Ishikawa (cell line): ENCODE data around the gene CSHL1.

Source experiments
- CEBPB ChIP-seq: IDR thresholded peaks from 2 replicates; pipeline ENCODE4 v1.6.1; 2012
- CREB1 ChIP-seq: IDR thresholded peaks from 2 replicates; pipeline ENCODE4 v1.6.1; 2012; ENCODE audit warnings: low read depth
- EGR1 ChIP-seq: IDR thresholded peaks from 2 replicates; pipeline ENCODE4 v1.6.1; 2012
- EP300 ChIP-seq: IDR thresholded peaks from 2 replicates; pipeline ENCODE4 v1.6.1; 2012; ENCODE audit warnings: borderline replicate concordance
- FOXM1 ChIP-seq: IDR thresholded peaks from 2 replicates; pipeline ENCODE4 v1.6.1; 2012; ENCODE audit warnings: low read depth, borderline replicate concordance
- MAX ChIP-seq: IDR thresholded peaks from 2 replicates; pipeline ENCODE4 v1.6.1; 2012
- NFIC ChIP-seq: IDR thresholded peaks from 2 replicates; pipeline ENCODE4 v1.6.1; 2012
- RAD21 ChIP-seq: IDR thresholded peaks from 2 replicates; pipeline ENCODE4 v1.6.1; 2012; ENCODE audit warnings: low read depth
- REST ChIP-seq: IDR thresholded peaks from 2 replicates; pipeline ENCODE4 v1.6.1; 2012; ENCODE audit warnings: low read depth, mild to moderate bottlenecking
- TAF1 ChIP-seq: IDR thresholded peaks from 2 replicates; pipeline ENCODE4 v1.6.1; 2012; ENCODE audit warnings: low read depth, mild to moderate bottlenecking
- TCF12 ChIP-seq: IDR thresholded peaks from 2 replicates; pipeline ENCODE4 v1.6.1; 2012; ENCODE audit warnings: low read depth
- TEAD4 ChIP-seq: IDR thresholded peaks from 2 replicates; pipeline ENCODE4 v1.6.1; 2012
- USF1 ChIP-seq: IDR thresholded peaks from 2 replicates; pipeline ENCODE4 v1.6.1; 2012
- YY1 ChIP-seq: IDR thresholded peaks from 2 replicates; pipeline ENCODE4 v1.6.1; 2012; ENCODE audit warnings: low read depth
- ZBTB7A ChIP-seq: IDR thresholded peaks from 2 replicates; pipeline ENCODE4 v1.6.1; 2012; ENCODE audit warnings: low read depth

Gene CSHL1

GRCh38 chr17:63941751-63942150, 30.7 kb upstream of the CSHL1 start:
- no peak for TF ChIP-seq TAF1
- no peak for TF ChIP-seq REST
- TF ChIP-seq TEAD4 = no peak
- TF ChIP-seq TCF12 = no peak
- TF ChIP-seq FOXM1 = no peak
- TF ChIP-seq YY1 = no peak
- TF ChIP-seq EGR1 = no peak
- no peak for TF ChIP-seq USF1
- TF ChIP-seq CREB1 = no peak
- TF ChIP-seq NFIC = no peak
- no peak for TF ChIP-seq MAX
- TF ChIP-seq ZBTB7A = no peak
- no peak for TF ChIP-seq CEBPB

- TF ChIP-seq RAD21 = no peak
- TF ChIP-seq YY1 = no peak
- no peak for TF ChIP-seq CEBPB
- TF ChIP-seq REST = no peak
- no peak for TF ChIP-seq TAF1
- no peak for TF ChIP-seq CREB1
- TF ChIP-seq USF1 = no peak
- TF ChIP-seq MAX = no peak
- no peak for TF ChIP-seq EGR1
- no peak for TF ChIP-seq TCF12
- TF ChIP-seq ZBTB7A = no peak
- TF ChIP-seq TEAD4 = no peak
- no peak for TF ChIP-seq EP300
- TF ChIP-seq NFIC = no peak
- no peak for TF ChIP-seq FOXM1
These were observed 30.1 kb upstream of the CSHL1 start for GRCh38 chr17:63941162-63941561.

- TF ChIP-seq CREB1 (no peak), USF1 (no peak), EP300 (no peak), CEBPB (no peak)
These were observed 29.5 kb upstream of the CSHL1 start for GRCh38 chr17:63940584-63940983.

GRCh38 chr17:63939884-63940283, 28.8 kb upstream of the CSHL1 start:
- TF ChIP-seq TAF1 (no peak), NFIC (no peak), CREB1 (no peak), MAX (no peak), TCF12 (no peak), REST (no peak)

GRCh38 chr17:63939401-63939800, 28.3 kb upstream of the CSHL1 start:
- TF ChIP-seq EP300 (no peak), RAD21 (no peak), TEAD4 (no peak), EGR1 (no peak), MAX (no peak), CEBPB (no peak), REST (no peak), ZBTB7A (no peak), CREB1 (no peak), FOXM1 (no peak), TCF12 (no peak), TAF1 (no peak), NFIC (no peak), YY1 (no peak)
